ENCODE data around the gene NRN1L.

The NRN1L gene

DNA sequence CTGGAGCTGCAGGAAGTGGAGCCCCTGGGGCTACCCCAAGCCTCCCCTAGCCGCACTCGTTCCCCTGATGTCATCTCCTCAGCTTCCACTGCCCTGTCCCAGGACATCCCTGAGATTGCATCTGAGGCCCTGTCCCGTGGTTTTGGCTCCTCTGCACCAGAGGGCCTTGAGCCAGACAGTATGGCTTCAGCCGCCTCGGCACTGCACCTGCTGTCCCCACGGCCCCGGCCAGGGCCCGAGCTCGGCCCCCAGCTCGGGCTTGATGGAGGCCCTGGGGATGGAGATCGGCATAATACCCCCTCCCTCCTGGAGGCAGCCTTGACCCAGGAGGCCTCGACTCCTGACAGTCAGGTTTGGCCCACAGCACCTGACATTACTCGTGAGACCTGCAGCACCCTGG lies 4.1 kb upstream of the NRN1L start:
- Histone ChIP-seq H3K9me3 (ENCODE audit: control insufficient read depth in 2 of 2, low read length in 2 of 2) (no peaks in the 10 kb centered on the region), H3K4me1 (ENCODE audit: control insufficient read depth in 2 of 2, insufficient read depth in 2 of 2, low read length in 2 of 2) (peaks cover 6 to 7% of the 10 kb centered on the region in 2 donors), H3K4me3 (ENCODE audit: low read length in 2 of 2) (no peak overlapping the region), H3K27ac (ENCODE audit: low read depth in 2 of 2, low read length in 2 of 2) (no peak overlapping the region), H3K9ac (ENCODE audit: low read depth in 1 of 2, low read length in 2 of 2) (no peak overlapping the region), H3K27me3 (ENCODE audit: control insufficient read depth in 2 of 2, insufficient read depth in 2 of 2, low read length in 2 of 2) (no peaks in the 10 kb centered on the region), H3K36me3 (ENCODE audit: control insufficient read depth in 2 of 2, insufficient read depth in 2 of 2, low read length in 2 of 2) (peaks cover 83 to 85% of the 10 kb centered on the region in 2 donors)

DNA sequence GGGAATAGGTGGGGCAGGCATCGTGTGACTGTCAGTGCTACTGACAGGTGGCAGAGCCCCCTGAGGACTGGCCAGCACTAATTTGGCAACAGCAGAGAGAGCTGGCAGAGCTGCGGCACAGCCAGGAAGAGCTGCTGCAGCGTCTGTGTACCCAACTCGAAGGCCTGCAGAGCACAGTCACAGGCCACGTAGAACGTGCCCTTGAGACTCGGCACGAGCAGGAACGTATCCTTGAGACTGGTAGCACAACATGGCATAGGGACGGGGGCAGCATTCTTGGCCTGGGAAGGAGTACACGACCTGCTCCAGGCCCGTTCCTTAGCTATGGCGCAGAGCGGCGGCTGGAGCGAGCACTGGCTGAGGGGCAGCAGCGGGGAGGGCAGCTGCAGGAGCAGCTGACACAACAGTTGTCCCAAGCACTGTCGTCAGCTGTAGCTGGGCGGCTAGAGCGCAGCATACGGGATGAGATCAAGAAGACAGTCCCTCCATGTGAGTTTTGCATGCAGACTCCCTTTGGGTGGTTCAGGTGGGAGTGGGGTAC lies 3.0 kb upstream of the NRN1L start:
- Histone ChIP-seq H3K9ac (ENCODE audit: low read depth in 1 of 2, low read length in 2 of 2) (no peak overlapping the region), H3K9me3 (ENCODE audit: control insufficient read depth in 2 of 2, low read length in 2 of 2) (no peaks in the 10 kb centered on the region)

DNA sequence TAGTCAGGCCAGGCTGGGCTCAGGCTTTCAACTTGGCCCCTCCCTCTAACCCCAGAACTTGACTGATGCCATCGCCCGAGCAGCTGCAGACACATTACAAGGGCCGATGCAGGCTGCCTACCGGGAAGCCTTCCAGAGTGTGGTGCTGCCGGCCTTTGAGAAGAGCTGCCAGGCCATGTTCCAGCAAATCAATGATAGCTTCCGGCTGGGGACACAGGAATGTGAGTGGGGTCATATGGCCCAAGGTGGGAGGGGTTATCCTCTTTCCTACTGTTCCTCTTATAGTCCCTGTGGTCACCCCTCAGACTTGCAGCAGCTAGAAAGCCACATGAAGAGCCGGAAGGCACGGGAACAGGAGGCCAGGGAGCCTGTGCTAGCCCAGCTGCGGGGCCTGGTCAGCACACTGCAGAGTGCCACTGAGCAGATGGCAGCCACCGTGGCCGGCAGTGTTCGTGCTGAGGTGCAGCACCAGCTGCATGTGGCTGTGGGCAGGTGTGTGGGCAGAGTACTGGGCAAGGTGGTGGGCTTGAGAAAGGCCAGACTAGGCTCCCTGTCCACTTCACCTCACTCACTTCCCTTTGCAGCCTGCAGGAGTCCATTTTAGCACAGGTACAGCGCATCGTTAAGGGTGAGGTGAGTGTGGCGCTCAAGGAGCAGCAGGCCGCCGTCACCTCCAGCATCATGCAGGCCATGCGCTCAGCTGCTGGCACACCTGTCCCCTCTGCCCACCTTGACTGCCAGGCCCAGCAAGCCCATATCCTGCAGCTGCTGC lies 2.1 kb upstream of the NRN1L start:
- peaks cover 6 to 7% of the 10 kb centered on the region in 2 donors for H3K4me1 ChIP-seq (ENCODE audit: control insufficient read depth in 2 of 2, insufficient read depth in 2 of 2, low read length in 2 of 2)
- H3K27me3 ChIP-seq (ENCODE audit: control insufficient read depth in 2 of 2, insufficient read depth in 2 of 2, low read length in 2 of 2), result no peaks in the 10 kb centered on the region
- H3K4me3 ChIP-seq (ENCODE audit: low read length in 2 of 2), result no peak overlapping the region
- H3K36me3 ChIP-seq (ENCODE audit: control insufficient read depth in 2 of 2, insufficient read depth in 2 of 2, low read length in 2 of 2), result peaks cover 64 to 76% of the 10 kb centered on the region in 2 donors
- no peaks in the 10 kb centered on the region for H3K9me3 ChIP-seq (ENCODE audit: control insufficient read depth in 2 of 2, low read length in 2 of 2)
- H3K9ac ChIP-seq (ENCODE audit: low read depth in 1 of 2, low read length in 2 of 2), result no peak overlapping the region
- H3K27ac ChIP-seq (ENCODE audit: low read depth in 2 of 2, low read length in 2 of 2), result peak overlapping the region in 1 of 2 donors; percentile 45

More for the DNA sequence above, 3.0 kb upstream of the NRN1L start:
- no peak overlapping the region for H3K27ac ChIP-seq (ENCODE audit: low read depth in 2 of 2, low read length in 2 of 2)
- no peak overlapping the region for H3K4me3 ChIP-seq (ENCODE audit: low read length in 2 of 2)
- H3K4me1 ChIP-seq (ENCODE audit: control insufficient read depth in 2 of 2, insufficient read depth in 2 of 2, low read length in 2 of 2), result peaks cover 6 to 7% of the 10 kb centered on the region in 2 donors
- H3K27me3 ChIP-seq (ENCODE audit: control insufficient read depth in 2 of 2, insufficient read depth in 2 of 2, low read length in 2 of 2), result no peaks in the 10 kb centered on the region
- H3K36me3 ChIP-seq (ENCODE audit: control insufficient read depth in 2 of 2, insufficient read depth in 2 of 2, low read length in 2 of 2), result peaks cover 73 to 82% of the 10 kb centered on the region in 2 donors

DNA sequence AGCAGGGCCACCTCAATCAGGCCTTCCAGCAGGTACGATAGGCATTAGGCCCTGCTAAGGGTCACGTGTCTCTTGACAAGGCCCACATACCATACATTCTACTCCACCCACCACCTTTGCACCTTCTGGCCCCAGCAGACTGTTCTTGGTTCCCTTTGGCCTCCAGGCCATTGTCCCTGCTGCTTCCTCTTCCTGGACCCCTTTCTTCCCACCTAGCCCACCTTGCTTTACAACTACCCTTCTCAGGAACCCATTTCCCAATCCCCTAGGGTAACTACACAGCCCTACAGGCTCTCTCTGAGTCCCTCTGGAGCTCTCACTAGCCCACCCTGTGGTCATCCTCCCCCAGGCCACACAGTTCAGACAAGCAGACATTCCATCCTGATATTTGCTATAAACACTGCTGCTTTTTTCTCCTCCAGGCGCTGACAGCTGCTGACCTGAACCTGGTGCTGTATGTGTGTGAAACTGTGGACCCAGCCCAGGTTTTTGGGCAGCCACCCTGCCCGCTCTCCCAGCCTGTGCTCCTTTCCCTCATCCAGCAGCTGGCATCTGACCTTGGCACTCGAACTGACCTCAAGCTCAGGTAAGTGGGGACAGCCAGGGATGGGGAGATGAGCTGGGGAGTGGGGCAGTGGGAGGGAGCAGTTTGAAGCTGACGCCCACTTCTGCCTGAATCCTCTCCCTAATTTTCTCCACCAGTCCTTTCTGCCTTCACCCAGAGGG lies 1.4 kb upstream of the NRN1L start:
- Histone ChIP-seq H3K9me3 (ENCODE audit: control insufficient read depth in 2 of 2, low read length in 2 of 2) (no peaks in the 10 kb centered on the region), H3K36me3 (ENCODE audit: control insufficient read depth in 2 of 2, insufficient read depth in 2 of 2, low read length in 2 of 2) (peaks cover 57 to 68% of the 10 kb centered on the region in 2 donors), H3K4me3 (ENCODE audit: low read length in 2 of 2) (no peak overlapping the region), H3K4me1 (ENCODE audit: control insufficient read depth in 2 of 2, insufficient read depth in 2 of 2, low read length in 2 of 2) (peaks cover 6 to 7% of the 10 kb centered on the region in 2 donors), H3K27me3 (ENCODE audit: control insufficient read depth in 2 of 2, insufficient read depth in 2 of 2, low read length in 2 of 2) (no peaks in the 10 kb centered on the region), H3K9ac (ENCODE audit: low read depth in 1 of 2, low read length in 2 of 2) (no peak overlapping the region), H3K27ac (ENCODE audit: low read depth in 2 of 2, low read length in 2 of 2) (peak overlapping the region; percentile 45 to 54)

DNA sequence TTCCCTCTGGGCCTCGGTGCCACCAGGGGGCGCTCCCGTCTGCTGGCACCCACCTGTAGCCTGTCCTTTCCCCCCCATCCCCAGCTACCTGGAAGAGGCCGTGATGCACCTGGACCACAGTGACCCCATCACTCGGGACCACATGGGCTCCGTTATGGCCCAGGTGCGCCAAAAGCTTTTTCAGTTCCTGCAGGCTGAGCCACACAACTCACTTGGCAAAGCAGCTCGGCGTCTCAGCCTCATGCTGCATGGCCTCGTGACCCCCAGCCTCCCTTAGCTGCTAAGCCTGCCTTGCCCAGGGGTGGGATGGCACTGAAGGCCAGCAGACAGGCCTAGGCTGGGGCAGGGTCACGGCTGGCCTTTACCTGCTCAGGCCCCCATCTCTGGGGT lies 818 bp upstream of the NRN1L start:
- Histone ChIP-seq H3K27me3 (ENCODE audit: control insufficient read depth in 2 of 2, insufficient read depth in 2 of 2, low read length in 2 of 2) (no peaks in the 10 kb centered on the region), H3K4me1 (ENCODE audit: control insufficient read depth in 2 of 2, insufficient read depth in 2 of 2, low read length in 2 of 2) (peaks cover 6 to 7% of the 10 kb centered on the region in 2 donors), H3K9ac (ENCODE audit: low read depth in 1 of 2, low read length in 2 of 2) (no peak overlapping the region), H3K4me3 (ENCODE audit: low read length in 2 of 2) (no peak overlapping the region), H3K27ac (ENCODE audit: low read depth in 2 of 2, low read length in 2 of 2) (no peak overlapping the region), H3K9me3 (ENCODE audit: control insufficient read depth in 2 of 2, low read length in 2 of 2) (no peaks in the 10 kb centered on the region), H3K36me3 (ENCODE audit: control insufficient read depth in 2 of 2, insufficient read depth in 2 of 2, low read length in 2 of 2) (peaks cover 51 to 62% of the 10 kb centered on the region in 2 donors)

DNA sequence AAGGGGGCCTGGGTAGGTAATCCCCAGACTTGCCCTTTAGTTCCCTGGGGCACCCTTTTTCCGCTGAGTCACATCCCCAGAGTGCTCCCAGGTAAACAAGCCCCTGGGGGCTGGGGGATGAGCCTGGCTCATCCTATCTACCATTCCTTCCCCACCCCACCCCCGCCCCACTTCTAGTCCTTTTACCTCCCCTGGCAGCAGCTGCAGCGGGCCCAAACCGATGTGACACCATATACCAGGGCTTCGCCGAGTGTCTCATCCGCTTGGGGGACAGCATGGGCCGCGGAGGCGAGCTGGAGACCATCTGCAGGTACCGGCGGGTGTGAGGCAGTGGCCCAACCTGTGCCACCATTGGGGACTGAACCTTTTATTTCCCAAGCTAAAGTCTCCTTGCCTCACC lies 860 bp downstream of the NRN1L start:
- Histone ChIP-seq H3K27ac (ENCODE audit: low read depth in 2 of 2, low read length in 2 of 2) (no peak overlapping the region), H3K4me1 (ENCODE audit: control insufficient read depth in 2 of 2, insufficient read depth in 2 of 2, low read length in 2 of 2) (peaks cover 6 to 7% of the 10 kb centered on the region in 2 donors), H3K4me3 (ENCODE audit: low read length in 2 of 2) (no peak overlapping the region), H3K9ac (ENCODE audit: low read depth in 1 of 2, low read length in 2 of 2) (no peak overlapping the region), H3K27me3 (ENCODE audit: control insufficient read depth in 2 of 2, insufficient read depth in 2 of 2, low read length in 2 of 2) (no peaks in the 10 kb centered on the region), H3K9me3 (ENCODE audit: control insufficient read depth in 2 of 2, low read length in 2 of 2) (no peaks in the 10 kb centered on the region), H3K36me3 (ENCODE audit: control insufficient read depth in 2 of 2, insufficient read depth in 2 of 2, low read length in 2 of 2) (peaks cover 34 to 46% of the 10 kb centered on the region in 2 donors)

DNA sequence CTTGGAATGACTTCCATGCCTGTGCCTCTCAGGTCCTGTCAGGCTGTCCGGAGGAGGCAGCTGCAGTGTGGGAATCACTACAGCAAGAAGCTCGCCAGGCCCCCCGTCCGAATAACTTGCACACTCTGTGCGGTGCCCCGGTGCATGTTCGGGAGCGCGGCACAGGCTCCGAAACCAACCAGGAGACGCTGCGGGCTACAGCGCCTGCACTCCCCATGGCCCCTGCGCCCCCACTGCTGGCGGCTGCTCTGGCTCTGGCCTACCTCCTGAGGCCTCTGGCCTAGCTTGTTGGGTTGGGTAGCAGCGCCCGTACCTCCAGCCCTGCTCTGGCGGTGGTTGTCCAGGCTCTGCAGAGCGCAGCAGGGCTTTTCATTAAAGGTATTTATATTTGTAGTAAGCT lies 1.3 kb downstream of the NRN1L start:
- Histone ChIP-seq H3K9ac (ENCODE audit: low read depth in 1 of 2, low read length in 2 of 2) (no peak overlapping the region), H3K9me3 (ENCODE audit: control insufficient read depth in 2 of 2, low read length in 2 of 2) (no peaks in the 10 kb centered on the region), H3K27me3 (ENCODE audit: control insufficient read depth in 2 of 2, insufficient read depth in 2 of 2, low read length in 2 of 2) (no peaks in the 10 kb centered on the region), H3K27ac (ENCODE audit: low read depth in 2 of 2, low read length in 2 of 2) (no peak overlapping the region), H3K36me3 (ENCODE audit: control insufficient read depth in 2 of 2, insufficient read depth in 2 of 2, low read length in 2 of 2) (peaks cover 30 to 41% of the 10 kb centered on the region in 2 donors), H3K4me3 (ENCODE audit: low read length in 2 of 2) (no peak overlapping the region), H3K4me1 (ENCODE audit: control insufficient read depth in 2 of 2, insufficient read depth in 2 of 2, low read length in 2 of 2) (peaks cover 6 to 7% of the 10 kb centered on the region in 2 donors)

DNA sequence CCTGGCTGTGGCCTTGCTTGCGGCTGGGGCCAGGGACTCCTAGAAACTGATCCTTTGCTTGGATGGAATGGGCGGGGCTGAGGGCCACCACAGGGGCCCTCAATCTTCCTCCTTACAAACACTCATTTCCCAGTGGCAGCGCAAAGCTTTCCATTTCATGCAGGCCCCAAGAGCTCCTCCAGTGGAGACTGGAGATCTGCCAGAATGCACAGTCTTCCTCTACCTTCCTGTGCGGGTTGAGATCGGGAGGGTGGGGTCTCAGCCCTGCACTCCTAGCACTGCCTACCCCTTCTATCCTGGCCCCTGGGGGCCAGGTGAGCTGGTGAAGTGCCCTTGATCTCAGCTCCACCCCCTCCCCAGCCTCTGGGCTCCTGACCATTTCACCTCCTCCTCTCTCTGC lies 1.7 kb downstream of the NRN1L start:
- Histone ChIP-seq H3K9me3 (ENCODE audit: control insufficient read depth in 2 of 2, low read length in 2 of 2) (no peaks in the 10 kb centered on the region), H3K27ac (ENCODE audit: low read depth in 2 of 2, low read length in 2 of 2) (no peak overlapping the region), H3K4me3 (ENCODE audit: low read length in 2 of 2) (no peak overlapping the region), H3K27me3 (ENCODE audit: control insufficient read depth in 2 of 2, insufficient read depth in 2 of 2, low read length in 2 of 2) (no peaks in the 10 kb centered on the region), H3K9ac (ENCODE audit: low read depth in 1 of 2, low read length in 2 of 2) (no peak overlapping the region), H3K36me3 (ENCODE audit: control insufficient read depth in 2 of 2, insufficient read depth in 2 of 2, low read length in 2 of 2) (peaks cover 26 to 37% of the 10 kb centered on the region in 2 donors), H3K4me1 (ENCODE audit: control insufficient read depth in 2 of 2, insufficient read depth in 2 of 2, low read length in 2 of 2) (peaks cover 6 to 7% of the 10 kb centered on the region in 2 donors)

DNA sequence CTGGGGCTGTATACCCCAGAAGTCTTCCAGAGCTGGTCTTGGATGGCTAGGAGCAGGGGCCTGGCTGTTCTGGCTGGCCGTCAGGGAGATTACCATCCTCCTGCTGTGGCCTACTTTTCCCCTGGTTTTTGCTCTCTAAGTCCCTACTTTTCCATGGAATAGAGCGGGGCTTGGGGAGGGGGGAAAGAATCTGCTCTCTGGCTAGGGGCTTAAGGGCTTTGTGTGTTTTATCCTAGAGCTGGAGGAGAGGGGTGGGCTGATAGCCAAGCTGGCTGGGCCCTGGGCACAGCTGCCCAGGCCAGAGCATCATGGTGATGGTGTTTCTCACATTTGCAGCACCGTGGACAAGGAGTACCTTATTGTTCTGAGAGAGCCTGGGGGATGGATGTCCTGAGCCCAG lies 3.6 kb downstream of the NRN1L start:
- Histone ChIP-seq H3K4me3 (ENCODE audit: low read length in 2 of 2) (no peak overlapping the region), H3K9ac (ENCODE audit: low read depth in 1 of 2, low read length in 2 of 2) (no peak overlapping the region), H3K27ac (ENCODE audit: low read depth in 2 of 2, low read length in 2 of 2) (no peak overlapping the region), H3K4me1 (ENCODE audit: control insufficient read depth in 2 of 2, insufficient read depth in 2 of 2, low read length in 2 of 2) (peaks cover 3 to 7% of the 10 kb centered on the region in 2 donors), H3K27me3 (ENCODE audit: control insufficient read depth in 2 of 2, insufficient read depth in 2 of 2, low read length in 2 of 2) (no peaks in the 10 kb centered on the region), H3K9me3 (ENCODE audit: control insufficient read depth in 2 of 2, low read length in 2 of 2) (no peaks in the 10 kb centered on the region), H3K36me3 (ENCODE audit: control insufficient read depth in 2 of 2, insufficient read depth in 2 of 2, low read length in 2 of 2) (peaks cover 6 to 19% of the 10 kb centered on the region in 2 donors)

DNA sequence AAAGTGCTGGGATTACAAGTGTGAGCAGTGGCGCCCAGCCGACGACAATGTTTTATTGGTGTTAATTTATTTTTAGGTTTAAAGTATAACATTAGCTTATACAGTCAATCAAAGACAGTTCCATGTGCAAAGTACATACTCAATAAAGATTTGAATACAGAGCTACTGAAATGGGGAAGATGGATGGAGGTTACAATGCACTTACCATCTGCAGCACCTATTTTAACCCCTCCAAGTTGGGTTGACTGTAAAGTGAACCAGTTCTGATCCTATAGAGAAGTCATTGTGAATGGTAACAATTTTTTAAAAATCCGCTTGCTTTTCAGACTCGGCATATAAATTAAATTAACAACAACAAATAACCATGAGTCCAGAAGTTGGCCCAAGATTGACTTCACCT lies 7.7 kb downstream of the NRN1L start:
- no peaks in the 10 kb centered on the region for H3K36me3 ChIP-seq (ENCODE audit: control insufficient read depth in 2 of 2, insufficient read depth in 2 of 2, low read length in 2 of 2)
- H3K4me1 ChIP-seq (ENCODE audit: control insufficient read depth in 2 of 2, insufficient read depth in 2 of 2, low read length in 2 of 2), result peaks cover 16 to 19% of the 10 kb centered on the region in 2 donors
- H3K4me3 ChIP-seq (ENCODE audit: low read length in 2 of 2), result peak overlapping the region; percentile 66 to 87
- H3K9me3 ChIP-seq (ENCODE audit: control insufficient read depth in 2 of 2, low read length in 2 of 2), result no peaks in the 10 kb centered on the region
- H3K27me3 ChIP-seq (ENCODE audit: control insufficient read depth in 2 of 2, insufficient read depth in 2 of 2, low read length in 2 of 2), result no peaks in the 10 kb centered on the region
- H3K9ac ChIP-seq (ENCODE audit: low read depth in 1 of 2, low read length in 2 of 2), result peak overlapping the region; percentile 60 to 70
- H3K27ac ChIP-seq (ENCODE audit: low read depth in 2 of 2, low read length in 2 of 2), result peak overlapping the region; percentile 28 to 97

Measured in mucosa of rectum (tissue), 2 donors.